ENCODE measurements around the gene PDLIM3. TPM values are rescaled to one million over a fixed set of nuclear protein-coding genes. Genes with fewer than 3 reads are reported as not detected.
"Not testable (repeated sequence)": the region's sequence is repeated elsewhere in the genome, so short reads cannot be mapped to it uniquely, and the experiment has no call there.

Gene PDLIM3
- total RNA-seq, 1 donor from 2014 or later, result not detected

DNA sequence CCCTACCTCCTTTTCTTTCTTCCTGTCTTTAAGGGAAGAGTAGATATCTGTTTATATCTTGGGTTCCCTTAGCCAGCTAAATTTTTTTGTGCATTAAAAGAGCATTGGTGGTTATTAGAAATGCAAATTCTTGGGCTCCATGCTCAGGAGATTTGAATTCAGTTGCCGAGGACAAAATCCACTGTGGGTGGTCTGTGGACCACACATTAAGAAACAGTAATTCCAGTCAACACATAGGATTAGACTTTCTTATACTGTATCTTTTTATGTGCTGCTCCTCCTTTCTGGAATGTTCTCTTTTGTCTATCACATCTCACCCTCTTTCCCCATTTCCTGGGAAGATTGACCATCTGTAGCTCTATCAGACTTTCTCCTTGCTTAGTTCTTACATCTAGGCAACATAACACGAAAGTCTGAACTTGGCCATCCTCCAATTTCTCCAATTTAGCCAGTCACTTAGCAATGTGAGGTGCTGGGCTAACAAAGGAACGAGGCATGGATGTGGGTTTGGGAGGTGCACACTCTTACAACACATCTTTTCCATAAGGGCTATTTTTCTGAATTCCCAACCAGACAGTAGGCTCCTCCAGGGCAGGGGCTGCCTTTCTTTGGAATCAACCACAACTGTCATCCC is 5.3 kb upstream of the PDLIM3 start:
- intact Hi-C loops (cut with micrococcal nuclease), result no loop called here
- Mint-ChIP-seq H3K27ac (no peak overlapping the region), H3K27me3 (peaks cover 21% of the 10 kb centered on the region), H3K36me3 (ENCODE audit: low read depth) (no peaks in the 10 kb centered on the region), H3K9me3 (no peaks in the 10 kb centered on the region), H3K4me3 (no peak overlapping the region), H3K4me1 (peaks cover 2% of the 10 kb centered on the region)
- DNase-seq, result no peak

DNA sequence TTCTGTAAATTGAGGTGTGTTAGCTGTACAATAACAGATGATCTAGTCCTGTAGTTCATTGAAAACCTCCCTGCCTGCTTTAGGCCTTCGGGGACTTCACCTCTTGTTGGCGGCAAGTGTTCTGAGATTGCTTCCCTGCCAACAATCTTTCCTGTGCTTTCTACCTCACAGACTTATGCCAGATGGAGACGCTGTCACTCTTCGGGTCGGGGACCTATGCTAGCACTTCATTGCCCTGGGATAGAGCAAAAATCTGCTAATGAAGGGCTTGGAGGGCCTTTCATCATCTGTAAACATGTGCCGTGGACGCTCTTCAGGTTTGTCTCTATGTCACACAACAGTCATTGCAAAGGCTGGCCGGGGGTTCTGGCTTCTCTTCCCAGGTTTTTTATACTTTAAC is 4.7 kb upstream of the PDLIM3 start:
- intact Hi-C loops (cut with micrococcal nuclease), result no loop called here
- Mint-ChIP-seq H3K4me3 (no peak overlapping the region), H3K4me1 (peaks cover 2% of the 10 kb centered on the region), H3K27ac (no peak overlapping the region), H3K9me3 (no peaks in the 10 kb centered on the region), H3K36me3 (ENCODE audit: low read depth) (no peaks in the 10 kb centered on the region), H3K27me3 (peaks cover 21% of the 10 kb centered on the region)
- DNase-seq, result no peak

DNA sequence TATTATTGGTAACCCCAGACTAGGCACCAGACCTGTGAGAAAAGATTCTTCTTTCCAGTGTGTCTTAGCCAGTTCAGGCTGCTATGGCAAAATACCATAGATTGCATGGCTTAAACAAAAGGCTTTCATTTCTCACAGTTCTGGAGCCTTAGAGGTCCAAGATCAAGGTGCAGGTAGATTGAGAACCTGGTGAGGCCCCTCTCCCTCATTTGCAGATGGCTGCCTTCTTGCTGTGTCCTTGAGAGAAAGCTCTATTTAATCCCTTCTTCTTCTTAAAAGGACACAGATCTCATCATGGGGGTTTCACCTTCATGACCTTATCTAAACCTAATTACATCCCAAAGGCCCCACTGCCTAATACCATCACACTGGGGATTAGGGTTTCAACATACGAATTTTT is 3.5 kb upstream of the PDLIM3 start:
- intact Hi-C loops (cut with micrococcal nuclease), result no loop called here
- no peak for DNase-seq
- H3K36me3 Mint-ChIP-seq (ENCODE audit: low read depth), result no peaks in the 10 kb centered on the region
- H3K27me3 Mint-ChIP-seq, result peaks cover 27% of the 10 kb centered on the region
- no peaks in the 10 kb centered on the region for H3K9me3 Mint-ChIP-seq
- H3K4me3 Mint-ChIP-seq, result no peak overlapping the region
- H3K4me1 Mint-ChIP-seq, result peaks cover 2% of the 10 kb centered on the region
- H3K27ac Mint-ChIP-seq, result no peak overlapping the region

DNA sequence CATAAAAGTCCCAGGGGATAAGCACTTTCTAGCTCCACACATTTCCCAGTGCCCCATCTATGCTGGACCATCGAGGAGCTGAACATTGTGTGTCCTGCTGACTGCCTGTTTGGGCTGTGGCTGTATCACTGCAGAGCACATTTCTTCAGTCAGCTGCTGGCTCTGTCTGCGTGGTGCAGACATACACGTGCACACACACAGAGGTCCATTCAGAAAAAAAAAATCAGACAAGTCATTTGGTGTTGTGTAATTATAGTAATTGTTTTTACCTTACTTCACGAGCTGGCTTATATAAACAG is 1.1 kb upstream of the PDLIM3 start:
- H3K27ac Mint-ChIP-seq, result no peak overlapping the region
- H3K4me1 Mint-ChIP-seq, result peaks cover 2% of the 10 kb centered on the region
- H3K4me3 Mint-ChIP-seq, result no peak overlapping the region
- intact Hi-C loops (cut with micrococcal nuclease), result no loop called here
- no peak for DNase-seq
- no peaks in the 10 kb centered on the region for H3K9me3 Mint-ChIP-seq
- H3K27me3 Mint-ChIP-seq, result peaks cover 32% of the 10 kb centered on the region
- no peaks in the 10 kb centered on the region for H3K36me3 Mint-ChIP-seq (ENCODE audit: low read depth)

DNA sequence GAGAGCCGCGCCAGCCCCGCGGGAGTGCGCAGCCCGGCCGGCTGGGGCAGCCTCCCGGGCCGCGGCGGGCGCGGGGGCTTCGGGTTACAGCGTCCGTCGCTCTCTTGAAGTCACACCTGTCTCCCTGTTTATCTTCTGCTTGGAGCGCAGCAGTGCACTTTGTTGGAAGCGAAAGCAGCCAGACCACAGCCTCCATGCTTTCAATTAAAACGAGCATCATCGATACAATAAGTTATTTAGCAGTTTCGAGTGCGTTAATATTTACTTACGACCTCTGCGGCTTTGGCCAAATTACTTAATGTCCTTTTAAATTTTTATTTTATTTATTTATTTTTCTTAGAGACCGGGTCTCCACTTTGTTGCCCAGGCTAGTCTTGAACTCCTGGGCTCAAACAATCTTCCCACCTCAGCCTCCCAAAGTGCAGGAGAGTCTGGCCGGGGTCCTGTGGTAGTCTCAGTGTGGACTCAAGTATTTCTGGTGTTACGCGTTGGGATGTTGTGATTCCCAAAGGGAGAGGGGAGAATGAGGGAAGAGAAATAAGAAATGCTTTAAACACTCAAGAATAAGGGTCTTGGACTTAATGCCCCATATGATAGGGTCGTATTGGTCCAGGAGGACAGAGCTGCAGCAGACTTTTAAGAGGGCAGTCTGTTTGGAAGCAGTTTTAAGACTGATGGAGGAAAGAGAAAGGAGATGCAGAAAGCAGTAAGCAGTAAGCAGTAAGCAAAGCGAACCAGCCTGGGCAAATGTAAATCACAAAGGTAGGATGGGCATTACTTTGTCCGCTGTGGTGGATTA is 504 bp upstream of the PDLIM3 start:
- DNase-seq, result no peak
- no peak overlapping the region for H3K27ac Mint-ChIP-seq
- peaks cover 2% of the 10 kb centered on the region for H3K4me1 Mint-ChIP-seq
- intact Hi-C loops (cut with micrococcal nuclease), result no loop called here
- H3K27me3 Mint-ChIP-seq, result peaks cover 33% of the 10 kb centered on the region
- no peaks in the 10 kb centered on the region for H3K36me3 Mint-ChIP-seq (ENCODE audit: low read depth)
- H3K4me3 Mint-ChIP-seq, result peak overlapping the region; percentile 36
- no peaks in the 10 kb centered on the region for H3K9me3 Mint-ChIP-seq

DNA sequence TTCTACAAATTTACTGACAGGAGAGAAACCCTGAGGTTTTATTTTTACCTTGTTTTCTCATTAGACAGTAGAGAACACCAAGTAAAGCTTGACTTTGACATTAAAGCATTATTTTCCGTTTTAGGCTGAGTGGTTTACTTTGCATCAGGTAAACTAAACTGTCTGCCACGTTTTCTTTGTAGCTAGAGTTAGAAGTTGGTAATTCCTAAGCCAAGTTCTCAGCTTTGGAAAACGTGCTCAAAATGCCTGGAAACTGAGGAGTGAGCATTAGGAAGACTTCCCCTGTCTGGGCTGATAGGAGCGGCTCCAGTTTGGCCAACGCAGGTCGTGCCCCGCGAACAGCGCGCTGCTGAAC is 819 bp downstream of the PDLIM3 start:
- no peak overlapping the region for H3K27ac Mint-ChIP-seq
- H3K27me3 Mint-ChIP-seq, result peaks cover 35% of the 10 kb centered on the region
- H3K36me3 Mint-ChIP-seq (ENCODE audit: low read depth), result no peaks in the 10 kb centered on the region
- no peaks in the 10 kb centered on the region for H3K9me3 Mint-ChIP-seq
- intact Hi-C loops (cut with micrococcal nuclease), result no loop called here
- H3K4me3 Mint-ChIP-seq, result peak overlapping the region; percentile 39
- H3K4me1 Mint-ChIP-seq, result peaks cover 2% of the 10 kb centered on the region
- no peak for DNase-seq

DNA sequence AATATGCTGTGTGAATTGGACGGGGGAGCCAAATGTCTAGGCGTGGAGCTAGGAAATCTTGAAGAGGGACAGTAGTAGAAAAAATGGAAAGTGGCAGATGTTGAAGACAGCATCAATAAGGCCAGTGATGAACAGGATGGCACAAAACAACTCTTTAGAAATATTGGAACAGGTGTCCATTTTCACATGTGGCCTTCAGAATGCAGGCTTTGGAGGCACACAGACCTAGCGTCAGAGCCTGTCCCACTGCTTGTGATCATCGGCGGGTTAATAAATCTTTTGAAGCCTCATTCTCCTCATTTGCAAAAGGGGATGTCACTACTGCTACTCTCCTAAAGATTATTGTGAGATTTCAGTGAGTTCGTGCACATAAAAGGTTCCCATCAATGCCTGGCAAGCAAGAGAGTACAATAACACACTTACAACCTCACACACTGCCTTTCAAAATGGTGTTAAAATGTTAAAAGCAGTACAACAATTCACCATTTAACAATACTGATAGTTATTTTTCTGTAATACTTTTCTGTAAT is 2.4 kb downstream of the PDLIM3 start:
- H3K4me3 Mint-ChIP-seq, result no peak overlapping the region
- H3K27me3 Mint-ChIP-seq, result peaks cover 40% of the 10 kb centered on the region
- intact Hi-C loops (cut with micrococcal nuclease), result no loop called here
- DNase-seq, result no peak
- H3K9me3 Mint-ChIP-seq, result no peaks in the 10 kb centered on the region
- H3K4me1 Mint-ChIP-seq, result peaks cover 2% of the 10 kb centered on the region
- no peaks in the 10 kb centered on the region for H3K36me3 Mint-ChIP-seq (ENCODE audit: low read depth)
- H3K27ac Mint-ChIP-seq, result no peak overlapping the region

DNA sequence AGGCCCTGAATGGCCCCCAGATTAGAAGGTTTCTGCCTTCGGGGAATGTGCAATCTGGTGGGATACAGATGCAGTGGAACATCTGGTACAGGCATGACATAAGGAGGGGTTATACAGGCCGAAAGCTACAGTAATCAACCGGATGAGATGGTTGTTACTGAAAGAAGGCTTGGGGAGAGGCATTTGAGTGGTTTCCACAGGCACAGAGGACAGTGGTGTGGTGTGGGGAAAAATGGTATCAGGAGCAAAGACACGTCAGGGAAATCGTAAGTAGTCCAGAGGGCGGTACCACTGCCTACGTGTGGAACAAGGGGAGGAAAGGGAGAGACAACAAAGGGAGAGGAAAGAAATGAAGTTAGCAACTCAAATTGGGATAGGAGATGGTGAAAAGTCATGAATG is 3.0 kb downstream of the PDLIM3 start:
- no peaks in the 10 kb centered on the region for H3K36me3 Mint-ChIP-seq (ENCODE audit: low read depth)
- intact Hi-C loops (cut with micrococcal nuclease), result no loop called here
- peaks cover 2% of the 10 kb centered on the region for H3K4me1 Mint-ChIP-seq
- H3K27ac Mint-ChIP-seq, result no peak overlapping the region
- peaks cover 41% of the 10 kb centered on the region for H3K27me3 Mint-ChIP-seq
- H3K4me3 Mint-ChIP-seq, result no peak overlapping the region
- no peaks in the 10 kb centered on the region for H3K9me3 Mint-ChIP-seq
- no peak for DNase-seq

DNA sequence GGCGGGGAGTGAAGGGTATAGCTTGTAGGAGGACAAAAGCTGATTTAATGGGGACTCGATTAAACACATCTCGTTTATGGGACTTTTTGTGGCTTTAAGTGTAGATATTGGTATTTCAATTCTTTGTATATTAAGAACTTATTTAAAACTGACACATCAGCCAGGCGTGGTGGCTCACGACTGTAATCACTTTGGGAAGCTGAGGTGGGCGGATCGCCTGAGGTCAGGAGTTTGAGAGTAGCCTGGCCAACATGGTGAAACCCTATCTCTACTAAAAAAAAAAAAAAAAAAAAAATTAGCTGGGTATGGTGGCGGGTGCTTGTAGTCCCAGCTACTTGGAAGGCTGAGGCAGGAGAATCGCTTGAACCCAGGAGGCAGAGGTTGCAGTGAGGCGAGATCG is 3.7 kb downstream of the PDLIM3 start:
- H3K4me3 Mint-ChIP-seq; H3K4me1 Mint-ChIP-seq; H3K9me3 Mint-ChIP-seq; H3K27ac Mint-ChIP-seq; H3K36me3 Mint-ChIP-seq (ENCODE audit: low read depth); intact Hi-C loops (cut with micrococcal nuclease); DNase-seq: not testable (repeated sequence)
- peaks cover 42% of the 10 kb centered on the region for H3K27me3 Mint-ChIP-seq

DNA sequence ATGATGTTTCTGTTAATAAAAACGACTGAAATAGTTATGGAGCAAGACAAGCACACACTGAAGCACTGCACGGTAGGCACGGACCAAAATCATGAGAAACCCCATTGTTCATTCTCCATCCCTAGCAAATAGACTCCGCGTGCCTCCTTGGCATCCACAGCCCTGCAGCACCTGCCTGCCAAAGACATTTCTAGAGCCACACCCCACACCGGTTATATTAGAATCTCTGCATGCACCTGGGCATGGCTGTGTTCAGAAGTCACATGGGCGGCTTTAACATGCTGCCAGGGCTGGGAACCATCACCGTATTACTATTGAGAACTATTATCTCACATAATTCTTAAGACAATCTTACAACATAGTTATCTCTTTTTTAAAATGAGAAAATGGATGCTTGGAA is 5.9 kb downstream of the PDLIM3 start:
- Mint-ChIP-seq H3K27ac (no peak overlapping the region), H3K36me3 (ENCODE audit: low read depth) (no peaks in the 10 kb centered on the region), H3K9me3 (no peaks in the 10 kb centered on the region), H3K4me3 (no peak overlapping the region), H3K27me3 (peaks cover 35% of the 10 kb centered on the region), H3K4me1 (no peaks in the 10 kb centered on the region)
- no peak for DNase-seq
- intact Hi-C loops (cut with micrococcal nuclease), result no loop called here

DNA sequence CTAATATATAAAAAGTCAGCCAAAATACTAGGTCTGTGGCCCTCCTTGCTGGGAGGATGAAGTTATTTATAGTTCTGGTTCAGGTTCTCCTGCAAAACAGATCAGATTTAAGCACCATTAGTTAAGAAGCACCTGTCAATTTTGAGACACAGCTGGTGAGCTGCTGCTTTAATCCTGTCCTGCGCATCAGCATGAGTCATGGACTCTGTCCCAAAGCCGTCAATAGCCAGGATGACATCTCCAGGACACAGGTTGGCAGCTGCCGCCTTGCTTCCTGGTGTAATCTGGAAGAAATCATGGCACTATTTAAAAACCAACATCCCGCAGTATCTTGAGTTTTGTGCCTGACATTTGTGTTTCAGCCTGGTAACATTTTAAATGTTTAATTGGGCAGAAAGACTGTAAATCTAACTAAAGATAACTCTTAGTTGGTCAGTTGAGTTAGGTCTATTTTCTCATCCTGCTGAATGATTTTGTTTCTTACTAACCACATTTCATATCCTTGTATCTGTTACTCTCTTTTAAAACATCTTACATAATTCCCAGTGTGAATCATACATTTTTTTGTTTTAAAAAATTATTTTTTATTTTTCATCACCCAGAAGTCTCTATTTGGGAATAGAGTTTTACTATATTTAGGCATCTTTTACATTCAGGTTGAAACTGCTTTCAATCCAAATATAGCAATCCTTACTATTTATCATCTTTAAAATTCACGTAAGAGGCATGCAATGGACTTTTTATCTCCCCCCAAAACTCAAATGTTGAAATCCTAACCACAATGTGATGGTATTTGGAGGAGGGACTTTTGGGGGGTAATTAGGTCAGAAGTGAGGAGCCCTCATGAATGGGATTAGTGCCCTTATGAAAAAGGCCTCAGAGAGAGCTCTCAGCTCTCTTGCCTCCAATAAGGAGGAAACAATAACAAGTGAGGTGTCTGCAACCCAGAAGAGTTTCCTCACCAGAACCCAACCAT is 10.1 kb downstream of the PDLIM3 start:
- Mint-ChIP-seq H3K9me3 (no peaks in the 10 kb centered on the region), H3K27me3 (peaks cover 36% of the 10 kb centered on the region), H3K4me1 (no peaks in the 10 kb centered on the region), H3K4me3 (no peak overlapping the region), H3K27ac (no peak overlapping the region), H3K36me3 (ENCODE audit: low read depth) (no peaks in the 10 kb centered on the region)
- intact Hi-C loops (cut with micrococcal nuclease), result no loop called here
- DNase-seq, result no peak

DNA sequence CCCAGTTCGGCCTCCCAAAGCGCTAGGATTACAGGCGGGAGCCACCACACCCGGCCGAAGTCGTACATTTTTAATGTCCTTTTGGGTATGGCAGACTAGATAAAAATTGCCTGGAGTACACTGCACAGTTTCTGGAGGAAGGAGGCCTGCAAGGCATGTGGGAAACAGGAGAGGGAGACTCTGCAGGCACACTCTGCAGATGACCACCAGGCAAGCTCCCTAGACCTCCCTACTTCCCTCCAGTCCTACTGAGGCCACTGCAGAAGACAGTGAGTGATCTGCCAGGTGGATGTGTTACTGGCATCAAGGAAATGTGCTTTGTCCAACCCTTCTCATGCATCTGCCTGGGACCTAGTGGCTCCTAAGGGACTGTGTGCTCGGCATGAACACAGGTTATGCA is 11.4 kb downstream of the PDLIM3 start:
- H3K4me1 Mint-ChIP-seq, result no peaks in the 10 kb centered on the region
- peaks cover 33% of the 10 kb centered on the region for H3K27me3 Mint-ChIP-seq
- no peak overlapping the region for H3K27ac Mint-ChIP-seq
- no peak for DNase-seq
- no peaks in the 10 kb centered on the region for H3K9me3 Mint-ChIP-seq
- intact Hi-C loops (cut with micrococcal nuclease), result no loop called here
- H3K36me3 Mint-ChIP-seq (ENCODE audit: low read depth), result no peaks in the 10 kb centered on the region
- no peak overlapping the region for H3K4me3 Mint-ChIP-seq

DNA sequence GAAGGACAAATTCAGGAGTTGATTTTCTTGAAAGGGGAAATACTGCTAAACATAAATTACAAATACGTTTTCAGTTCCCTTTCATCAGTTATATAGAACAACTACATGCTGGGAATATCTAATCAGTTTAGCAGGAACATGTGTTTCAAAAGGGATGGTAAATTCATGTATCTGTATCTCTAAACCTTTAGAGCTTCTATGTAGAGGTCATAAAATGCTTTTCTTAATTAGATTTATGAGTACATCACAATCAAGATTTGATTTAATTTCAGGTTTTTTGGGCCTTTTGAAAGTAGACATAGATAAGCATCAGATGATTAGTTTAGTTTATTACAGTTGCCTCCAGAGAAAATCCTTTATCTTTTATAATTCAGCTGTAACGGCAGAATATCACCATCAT is 12.9 kb downstream of the PDLIM3 start:
- Mint-ChIP-seq H3K4me3 (no peak overlapping the region), H3K27me3 (peaks cover 35% of the 10 kb centered on the region), H3K9me3 (no peaks in the 10 kb centered on the region), H3K27ac (no peak overlapping the region), H3K36me3 (ENCODE audit: low read depth) (no peaks in the 10 kb centered on the region), H3K4me1 (no peaks in the 10 kb centered on the region)
- intact Hi-C loops (cut with micrococcal nuclease), result no loop called here
- DNase-seq, result no peak

DNA sequence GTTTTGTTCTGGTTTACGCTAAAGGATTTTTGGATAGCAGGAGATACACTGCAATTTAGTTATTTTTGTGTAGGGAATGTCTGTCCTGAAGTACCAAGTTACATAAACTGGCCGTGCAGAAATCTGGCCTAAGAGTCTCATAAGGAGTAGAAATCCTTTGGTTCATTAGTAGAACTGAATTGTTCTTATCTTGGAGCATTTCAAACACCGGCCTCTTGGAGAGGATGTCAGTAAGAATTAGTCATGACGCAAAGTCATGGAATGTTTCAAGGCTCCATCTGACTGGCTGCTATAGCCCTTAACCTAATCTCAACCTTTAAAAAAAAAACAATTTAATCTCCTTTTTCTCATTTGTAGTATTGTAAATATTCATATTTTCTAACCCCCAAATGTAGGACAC is 15.2 kb downstream of the PDLIM3 start:
- H3K9me3 Mint-ChIP-seq, result no peaks in the 10 kb centered on the region
- no peak overlapping the region for H3K27ac Mint-ChIP-seq
- H3K36me3 Mint-ChIP-seq (ENCODE audit: low read depth), result no peaks in the 10 kb centered on the region
- no peak overlapping the region for H3K4me3 Mint-ChIP-seq
- peaks cover 36% of the 10 kb centered on the region for H3K27me3 Mint-ChIP-seq
- DNase-seq, result no peak
- intact Hi-C loops (cut with micrococcal nuclease), result no loop called here
- H3K4me1 Mint-ChIP-seq, result no peaks in the 10 kb centered on the region

Data from activated CD4-positive, alpha-beta T cell treated with anti-CD3 and anti-CD28 coated beads, Interleukin-2, amount 10 ng/mL, durations not matched to agents 24 days and 14 days (primary cell).